PC-3 (cell line): Measurements from ENCODE around the gene KRTAP2-3. TPM values are rescaled to one million over a fixed set of nuclear protein-coding genes. Genes with fewer than 3 reads are reported as not detected.

ENCODE experiments used
- ATAC-seq: fragments of 200-7000 bp; cut with Tn5 transposase; 2 replicates; pipeline ENCODE4 v1.9.1; 2020; ENCODE audit warnings: mild to moderate bottlenecking, moderate library complexity
- BruUV-seq: library from RNA; stranded (reverse); fragments of 400-500 nt; replicated peaks from 2 replicates; lab custom pipeline; 2021; lab: Mats Ljungman, UMichigan
- CTCF ChIA-PET: fragments of 300-600 bp; sonication (Branson Sonifier 250); formaldehyde crosslinking; loops from one replicate; lab custom pipeline; 2022; ENCODE audit warnings: antibody characterized with exemption; lab: Charles Lee
- POLR2A ChIA-PET: fragments of 300-600 bp; sonication (Branson Sonifier 250); formaldehyde crosslinking; loops from one replicate; lab custom pipeline; 2022; ENCODE audit warnings: antibody characterized with exemption; ENCODE audit not compliant: unreplicated experiment; lab: Charles Lee
- DNase-seq: peaks from one replicate; pipeline ENCODE4 v3.0.0-alpha.2; 2015
- H2AFZ ChIP-seq: fragments of 300-600 bp; sonication (generic); 2 replicates; pipeline ENCODE4 v1.6.0; 2016; ENCODE audit warnings: antibody characterized with exemption, low read length
- H3F3A ChIP-seq: fragments of 300-600 bp; sonication (generic); one replicate; pipeline ENCODE4 v1.6.0; 2017; ENCODE audit warnings: antibody characterized with exemption, low read length, control low read depth, mild to moderate bottlenecking; ENCODE audit not compliant: unreplicated experiment
- H3K27ac ChIP-seq: fragments of 300-600 bp; sonication (generic); 2 replicates; pipeline ENCODE4 v1.5.1; 2016; ENCODE audit warnings: mild to moderate bottlenecking, low read length
- H3K27me3 ChIP-seq: fragments of 300-600 bp; sonication (generic); 2 replicates; pipeline ENCODE4 v1.6.1; 2016; ENCODE audit warnings: low read length, mixed read lengths
- H3K36me3 ChIP-seq: fragments of 300-600 bp; sonication (generic); 2 replicates; pipeline ENCODE4 v1.6.1; 2016; ENCODE audit warnings: low read depth, mixed run types, low read length, mixed read lengths
- H3K4me1 ChIP-seq: fragments of 300-600 bp; sonication (generic); 2 replicates; pipeline ENCODE4 v1.5.1; 2016; ENCODE audit warnings: low read length; ENCODE audit not compliant: insufficient read depth
- H3K4me2 ChIP-seq: fragments of 300-600 bp; sonication (generic); 2 replicates; pipeline ENCODE4 v1.6.0; 2016; ENCODE audit warnings: low read length
- H3K4me3 ChIP-seq: fragments of 300-600 bp; sonication (generic); 2 replicates; pipeline ENCODE4 v1.5.1; 2016; ENCODE audit warnings: mild to moderate bottlenecking, low read length, mixed read lengths
- H3K79me2 ChIP-seq: fragments of 300-600 bp; sonication (generic); 2 replicates; pipeline ENCODE4 v1.6.1; 2017; ENCODE audit warnings: low read length, mixed read lengths
- H3K9ac ChIP-seq: fragments of 300-600 bp; sonication (generic); 2 replicates; pipeline ENCODE4 v1.6.0; 2016; ENCODE audit warnings: mild to moderate bottlenecking, low read length
- H3K9me2 ChIP-seq: fragments of 300-600 bp; sonication (generic); replicated peaks from 2 replicates; pipeline ENCODE4 v1.6.1; 2016; ENCODE audit warnings: mixed run types, low read length, mixed read lengths
- H3K9me3 ChIP-seq: fragments of 300-600 bp; sonication (generic); 2 replicates; pipeline ENCODE4 v1.6.1; 2016; ENCODE audit warnings: low read length, mixed read lengths
- H4K20me1 ChIP-seq: fragments of 300-600 bp; sonication (generic); 2 replicates; pipeline ENCODE4 v1.6.1; 2016; ENCODE audit warnings: low read length, mixed read lengths
- CTCF ChIP-seq: fragments of 300-600 bp; sonication (generic); conservative IDR thresholded peaks from 2 replicates; pipeline ENCODE4 v1.5.1; 2017; ENCODE audit warnings: antibody characterized with exemption, low read depth, mild to moderate bottlenecking, low read length
- EZH2 ChIP-seq: fragments of 300-600 bp; sonication (generic); IDR thresholded peaks from one replicate; pipeline ENCODE4 v1.6.1; 2017; ENCODE audit warnings: antibody characterized with exemption, mild to moderate bottlenecking, low read length; ENCODE audit not compliant: unreplicated experiment
- EZH2phosphoT487 ChIP-seq: fragments of 300-600 bp; sonication (generic); IDR thresholded peaks from 2 replicates; pipeline ENCODE4 v1.6.1; 2018; ENCODE audit warnings: mild to moderate bottlenecking, antibody characterized with exemption, low read length, borderline replicate concordance
- intact Hi-C: fragments of 100-400 bp; cut with micrococcal nuclease; formaldehyde crosslinking; loops from 2 replicates; pipeline ENCODE4 v1.9.0; 2023
- total RNA-seq: library from RNA; depleted of rRNA; stranded (reverse); fragments of >200 nt; gene quantifications from 2 replicates; pipeline ENCODE4 v1.2.3, GENCODE V29; 2014; rRNA removed

Gene KRTAP2-3
- total RNA-seq, 1 experiment from 2014 or later: 10.8 TPM

GRCh38 chr17:41009301-41009760 lies 50.6 kb downstream of the KRTAP2-3 start:
- Histone ChIP-seq H3K4me3 (no peak overlapping the region), H3K36me3 (no peaks in the 10 kb centered on the region), H3K4me1 (peaks cover 45% of the 10 kb centered on the region), H3K27ac (peak overlapping the region; percentile 28), H3K27me3 (no peaks in the 10 kb centered on the region), H3K79me2 (no peaks in the 10 kb centered on the region), H3K9ac (no peak overlapping the region), H3F3A (peaks cover 5% of the 10 kb centered on the region), H4K20me1 (no peaks in the 10 kb centered on the region), H2AFZ (no peak overlapping the region), H3K4me2 (peak overlapping the region; percentile 31), H3K9me2 (no peaks in the 10 kb centered on the region), H3K9me3 (no peaks in the 10 kb centered on the region)
- ChIA-PET CTCF (interaction anchor here (0.6 kb wide), 1 partner anchor 50 kb away, joined by 3 read pairs; no protein-coding TSS in a partner anchor), POLR2A (no interaction called here)
- TF ChIP-seq EZH2phosphoT487 (no peak), EZH2 (no peak), CTCF (no peak)
- DNase-seq (peak; percentile 81), ATAC-seq (peak; percentile 61)
- intact Hi-C loops: loop anchor here (10.0 kb wide), 2 partner anchors 55 to 95 kb away; partner anchors contain the start of genes KRTAP2-3 and KRTAP2-4
- BruUV-seq: no TSS peak

Other genes with a start within 250 kb of the KRTAP2-3 start
- 18.3 and 24.8 TPM in 2 replicates for gene KRT10, start 237.5 kb downstream of the KRTAP2-3 start, total RNA-seq
- gene KRT12, start 192.9 kb downstream of the KRTAP2-3 start, total RNA-seq: not detected in 2 replicates
- gene KRT20, start 174.9 kb downstream of the KRTAP2-3 start, total RNA-seq: 0.18 TPM in 1 of 2 replicates, not detected in the other
- not detected in 2 replicates for gene KRT23, start 122.5 kb downstream of the KRTAP2-3 start, total RNA-seq
- gene KRT39, start 93.2 kb downstream of the KRTAP2-3 start, total RNA-seq: not detected in 2 replicates
- not detected in 2 replicates for gene KRT40, start 75.8 kb downstream of the KRTAP2-3 start, total RNA-seq
- gene KRTAP3-3, start 66.0 kb downstream of the KRTAP2-3 start, total RNA-seq: not detected in 2 replicates
- gene KRTAP3-2, start 60.2 kb downstream of the KRTAP2-3 start, total RNA-seq: not detected in 2 replicates
- 1.6 TPM in 1 of 2 replicates, not detected in the other for gene KRTAP3-1, start 51.0 kb downstream of the KRTAP2-3 start, total RNA-seq
- 0.51 TPM in 1 of 2 replicates, not detected in the other for gene KRTAP1-5, start 32.9 kb downstream of the KRTAP2-3 start, total RNA-seq
- gene KRTAP1-4, start 29.9 kb downstream of the KRTAP2-3 start, total RNA-seq: not detected in 2 replicates
- not detected in 2 replicates for gene KRTAP1-3, start 25.2 kb downstream of the KRTAP2-3 start, total RNA-seq
- gene KRTAP1-1, start 18.7 kb downstream of the KRTAP2-3 start, total RNA-seq: not detected in 2 replicates
- gene KRTAP2-1, start 12.8 kb downstream of the KRTAP2-3 start, total RNA-seq: not detected in 2 replicates
- not detected in 2 replicates for gene KRTAP2-2, start 4.9 kb downstream of the KRTAP2-3 start, total RNA-seq
- not detected in 2 replicates for gene KRTAP2-4, start 5.8 kb upstream of the KRTAP2-3 start, total RNA-seq
- gene KRTAP4-7, start 24.0 kb upstream of the KRTAP2-3 start, total RNA-seq: not detected in 2 replicates
- not detected in 2 replicates for gene KRTAP4-8, start 38.0 kb upstream of the KRTAP2-3 start, total RNA-seq
- gene KRTAP4-16, start 42.1 kb upstream of the KRTAP2-3 start, total RNA-seq: not detected in 2 replicates
- gene KRTAP4-9, start 45.3 kb upstream of the KRTAP2-3 start, total RNA-seq: not detected in 2 replicates
- not detected in 2 replicates for gene KRTAP4-11, start 58.3 kb upstream of the KRTAP2-3 start, total RNA-seq
- gene KRTAP4-12, start 64.1 kb upstream of the KRTAP2-3 start, total RNA-seq: not detected in 2 replicates
- gene KRTAP4-6, start 80.4 kb upstream of the KRTAP2-3 start, total RNA-seq: not detected in 2 replicates
- gene KRTAP4-5, start 89.7 kb upstream of the KRTAP2-3 start, total RNA-seq: not detected in 2 replicates
- not detected in 2 replicates for gene KRTAP4-4, start 100.6 kb upstream of the KRTAP2-3 start, total RNA-seq
- gene KRTAP4-3, start 108.1 kb upstream of the KRTAP2-3 start, total RNA-seq: not detected in 2 replicates
- gene KRTAP4-2, start 118.1 kb upstream of the KRTAP2-3 start, total RNA-seq: not detected in 2 replicates
- not detected in 2 replicates for gene KRTAP4-1, start 124.8 kb upstream of the KRTAP2-3 start, total RNA-seq
- not detected in 2 replicates for gene KRTAP9-1, start 129.8 kb upstream of the KRTAP2-3 start, total RNA-seq
- gene KRTAP9-2, start 166.5 kb upstream of the KRTAP2-3 start, total RNA-seq: not detected in 2 replicates
- gene KRTAP9-3, start 172.3 kb upstream of the KRTAP2-3 start, total RNA-seq: not detected in 2 replicates
- gene KRTAP9-8, start 177.9 kb upstream of the KRTAP2-3 start, total RNA-seq: not detected in 2 replicates
- gene KRTAP9-4, start 189.6 kb upstream of the KRTAP2-3 start, total RNA-seq: not detected in 2 replicates
- gene KRTAP9-9, start 195.3 kb upstream of the KRTAP2-3 start, total RNA-seq: not detected in 2 replicates
- gene KRTAP9-6, start 205.3 kb upstream of the KRTAP2-3 start, total RNA-seq: not detected in 2 replicates
- not detected in 2 replicates for gene KRTAP9-7, start 215.6 kb upstream of the KRTAP2-3 start, total RNA-seq
- gene KRTAP29-1, start 242.7 kb upstream of the KRTAP2-3 start, total RNA-seq: not detected in 2 replicates
- gene KRTAP16-1, start 249.2 kb upstream of the KRTAP2-3 start, total RNA-seq: not detected in 2 replicates